Esophagus squamous epithelium (tissue), 4 donors: Measurements from ENCODE around the gene OPCML.

ENCODE experiments used
- CTCF ChIP-seq, 6 experiments: fragments of 450-650 bp in 4 of 6; fragments of 200-600 bp in 2 of 6; sonication (generic) in 2 of 6; IDR thresholded peaks; one replicate each; pipeline ENCODE4 v1.5.1; 2016 to 2019; ENCODE audit warnings: antibody characterized with exemption in 6 of 6, mild to moderate bottlenecking in 4 of 6, moderate library complexity in 4 of 6
- POLR2A ChIP-seq, 4 donors: fragments of 450-650 bp; IDR thresholded peaks; one replicate each; pipeline ENCODE4 v1.6.1; 2017; ENCODE audit warnings: antibody characterized with exemption in 4 of 4, mild to moderate bottlenecking in 4 of 4, moderate library complexity in 3 of 4

- no peak for TF ChIP-seq CTCF (IDR thresholded peaks at IDR 0.05)
- TF ChIP-seq POLR2A (IDR thresholded peaks at IDR 0.05), result no peak
These were observed 574.4 kb downstream of the OPCML start for GRCh38 chr11:132957881-132958280.
